Activated T-helper 1 cell treated with Interleukin-2 at 50 U/mL for 16 hours (primary cell): ENCODE results near the gene AMBP.

Experiments
- DNase-seq: peaks from one replicate; pipeline ENCODE4 v3.0.0-alpha.2; 2020; ENCODE audit warnings: low read depth

Gene AMBP

DNA sequence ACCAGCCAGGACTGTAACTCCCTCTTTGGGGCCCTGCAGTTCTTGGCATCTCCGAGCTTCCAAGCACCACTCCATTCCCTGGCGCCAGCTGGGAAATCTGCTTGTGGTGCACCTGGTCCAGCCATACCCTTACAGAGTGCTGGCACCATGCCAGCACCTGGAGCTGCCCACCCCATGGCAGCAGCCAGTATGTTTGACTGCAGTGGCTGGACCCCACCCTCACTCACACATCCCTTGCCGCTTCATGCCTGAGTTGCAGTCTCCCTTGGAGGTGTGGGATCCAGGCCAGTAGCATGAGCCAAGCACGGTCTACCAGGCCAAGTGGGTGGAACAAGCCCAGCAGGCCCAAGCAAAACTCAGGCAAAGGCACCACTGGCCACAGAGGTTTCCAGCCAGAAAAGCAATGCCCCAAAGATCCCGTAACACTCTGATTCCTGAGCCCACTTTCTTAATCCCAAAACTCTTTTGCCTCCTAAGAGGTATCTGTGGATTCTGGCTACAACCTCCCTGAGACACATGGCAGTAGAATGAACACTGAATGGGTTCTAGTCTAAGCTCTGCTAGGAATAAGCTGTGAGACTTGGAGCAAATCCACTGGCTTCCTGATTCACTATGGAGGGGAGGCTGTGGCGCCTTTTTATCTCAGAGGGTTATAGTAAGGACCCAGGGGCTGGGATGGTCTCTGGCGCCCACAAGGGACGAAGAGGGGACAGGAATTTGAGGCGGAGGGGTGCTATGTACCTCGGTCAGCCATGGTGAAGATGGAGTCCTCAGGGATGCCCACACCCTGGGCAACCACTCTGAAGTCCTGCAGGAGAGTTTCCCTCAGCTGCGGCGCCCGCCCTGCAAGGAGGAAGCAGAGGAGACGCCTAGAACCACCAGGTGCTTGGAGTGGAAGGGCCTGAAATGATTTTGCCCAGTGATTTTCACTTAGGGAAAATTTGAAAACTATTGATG, 5.6 kb downstream of the AMBP start:
- no peak for DNase-seq

DNA sequence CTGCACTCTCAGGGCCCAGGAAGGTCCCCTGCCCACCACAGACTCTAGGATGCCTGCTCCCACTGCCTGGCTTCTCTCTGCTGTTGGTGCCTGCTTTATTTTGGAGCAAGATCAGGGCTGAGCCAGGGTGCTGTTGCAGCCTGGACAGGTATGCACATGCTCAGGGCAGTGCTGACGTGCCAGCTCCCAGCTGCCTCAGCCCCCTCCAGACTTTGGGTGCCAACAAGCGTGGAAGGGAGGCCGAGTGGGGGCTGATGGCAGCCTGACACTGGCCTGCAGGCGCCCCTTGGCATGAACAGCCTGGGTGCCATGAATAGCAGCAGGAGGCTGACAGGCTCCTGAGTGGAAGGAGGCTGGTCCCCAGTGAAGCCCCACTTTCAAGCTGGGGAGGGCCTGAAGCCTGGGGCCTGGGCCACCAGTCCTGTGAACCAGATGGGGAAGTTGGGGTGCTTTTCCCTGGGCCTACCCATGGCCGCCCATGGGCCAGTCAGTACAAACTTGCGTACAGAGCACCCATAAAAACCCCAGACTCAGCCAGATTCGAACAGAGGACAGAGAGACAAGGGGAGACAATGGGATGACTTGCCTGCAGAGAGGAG, 6.8 kb downstream of the AMBP start:
- no peak for DNase-seq

DNA sequence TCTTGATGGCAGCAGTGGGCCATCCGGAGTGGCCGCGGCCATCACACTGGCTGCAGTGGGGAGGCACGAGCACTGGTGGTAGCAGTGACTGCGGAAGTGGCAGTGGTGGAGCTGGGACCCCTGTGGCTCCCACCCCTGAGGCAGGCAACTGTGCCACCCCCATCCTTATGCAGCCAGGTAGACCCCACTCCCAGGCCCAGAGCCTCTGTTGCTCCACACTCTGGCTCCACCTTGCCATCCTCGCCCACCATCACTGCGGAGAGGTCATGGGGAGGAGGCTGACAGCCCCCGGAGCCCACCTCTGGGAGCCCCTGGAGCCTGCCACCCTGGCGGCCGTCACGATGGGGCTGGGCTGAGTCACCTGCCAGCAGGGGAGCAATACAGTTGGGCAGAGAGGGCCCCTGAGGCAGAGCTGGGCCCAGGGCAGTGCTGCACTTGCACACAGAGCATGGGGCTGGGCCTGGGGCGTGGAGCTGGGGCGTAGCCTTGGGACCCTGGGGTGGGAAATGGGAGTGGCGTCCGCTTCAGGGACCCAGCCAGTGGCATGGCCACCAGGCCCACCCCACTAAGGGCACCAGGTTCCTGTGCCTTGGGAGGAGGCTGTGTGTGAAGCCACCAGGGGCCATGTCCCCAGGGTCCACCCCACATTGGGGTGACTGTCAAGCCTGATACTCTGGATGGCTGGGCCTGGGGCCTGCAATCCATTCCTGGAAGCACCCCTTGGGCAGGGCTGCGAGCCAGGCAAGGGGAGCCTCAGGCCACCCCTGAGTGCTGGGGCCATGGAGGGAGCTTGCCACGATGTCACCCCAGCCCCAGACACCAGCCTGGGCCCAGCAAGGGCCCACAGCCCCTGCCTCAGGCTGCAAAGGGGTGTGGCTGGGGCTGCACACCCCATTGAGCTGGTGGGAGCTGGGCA, 7.7 kb downstream of the AMBP start:
- DNase-seq = no peak

DNA sequence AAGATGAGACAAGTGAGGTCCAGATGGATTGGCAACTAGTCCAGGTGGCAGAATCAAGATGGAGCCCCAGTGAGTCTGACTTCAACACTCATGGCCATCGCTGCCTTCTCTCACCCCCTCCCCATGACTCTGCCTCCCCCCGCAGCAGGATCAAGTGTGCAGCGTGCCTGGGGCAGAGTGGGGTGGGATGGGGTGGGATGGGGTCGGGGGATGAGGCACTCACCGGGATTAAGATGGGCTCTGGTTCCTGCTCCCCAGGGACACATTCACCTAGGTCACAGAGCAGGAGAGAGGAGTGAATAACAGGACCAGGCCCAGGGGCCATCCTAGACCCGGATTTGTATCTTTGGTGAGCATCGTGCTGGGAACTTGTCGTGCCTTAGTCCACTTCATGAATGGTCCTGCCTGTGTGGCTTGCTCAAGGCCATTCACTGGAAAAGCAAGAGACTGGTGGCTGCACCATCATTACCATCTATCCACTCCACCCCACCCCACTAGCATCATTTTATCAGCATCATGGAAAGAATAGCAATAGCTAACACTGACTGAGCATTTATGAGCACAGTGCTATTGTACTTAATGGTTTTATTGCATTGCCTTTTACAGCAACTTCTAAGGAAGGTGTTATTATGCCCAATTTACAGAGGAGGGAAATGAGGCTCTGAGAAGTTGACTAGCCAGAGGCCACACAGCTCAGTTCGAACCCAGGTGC, 8.5 kb downstream of the AMBP start:
- no peak for DNase-seq

DNA sequence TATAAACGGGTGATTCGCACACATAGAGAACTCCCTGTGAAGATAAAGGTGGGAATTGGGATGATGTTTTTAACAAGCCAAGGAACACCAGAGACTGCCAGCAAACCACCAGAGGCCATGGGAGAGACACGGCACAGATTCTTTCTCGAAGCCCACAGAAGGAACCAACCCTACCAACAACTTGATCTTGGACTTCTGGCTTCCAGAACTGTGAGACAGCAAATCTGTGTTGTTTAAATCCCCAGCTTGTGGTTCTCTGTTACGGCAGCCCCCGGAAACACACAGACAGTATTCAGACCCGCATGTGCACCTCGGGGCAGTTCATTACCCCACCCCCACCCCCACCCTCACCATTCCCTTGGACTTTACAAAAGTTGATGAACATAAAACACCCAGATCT, 12.8 kb downstream of the AMBP start:
- DNase-seq = no peak

DNA sequence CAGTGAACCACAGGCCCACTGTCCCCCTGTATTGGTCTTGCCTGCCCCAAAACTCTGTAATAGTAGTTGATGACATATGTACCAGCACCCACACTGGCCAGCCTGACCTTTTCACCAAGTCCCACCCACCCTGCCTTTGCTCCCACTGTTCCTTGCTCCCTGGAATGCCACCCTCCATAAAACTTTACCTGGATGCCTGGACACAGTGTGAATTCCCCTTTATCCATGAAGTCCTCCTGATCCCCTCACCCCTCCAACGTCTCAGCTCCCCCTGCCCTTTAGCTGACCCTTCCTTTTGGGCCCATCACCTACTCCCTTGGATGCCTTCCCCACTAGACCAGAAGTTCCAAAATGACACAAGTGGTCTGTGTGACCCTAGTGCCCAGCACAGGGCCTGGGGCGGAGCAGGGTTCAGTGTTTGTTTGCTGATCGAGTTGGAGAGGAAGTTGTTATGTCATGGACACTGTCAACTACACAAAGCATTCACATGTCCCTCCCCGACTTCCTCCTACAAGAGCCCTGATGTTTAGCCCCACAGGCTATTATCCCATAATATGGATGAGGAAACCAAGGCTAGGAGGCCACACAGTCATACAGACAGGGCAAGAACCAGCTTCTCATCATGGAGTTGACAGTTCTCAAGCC, 16.1 kb downstream of the AMBP start:
- DNase-seq = no peak

DNA sequence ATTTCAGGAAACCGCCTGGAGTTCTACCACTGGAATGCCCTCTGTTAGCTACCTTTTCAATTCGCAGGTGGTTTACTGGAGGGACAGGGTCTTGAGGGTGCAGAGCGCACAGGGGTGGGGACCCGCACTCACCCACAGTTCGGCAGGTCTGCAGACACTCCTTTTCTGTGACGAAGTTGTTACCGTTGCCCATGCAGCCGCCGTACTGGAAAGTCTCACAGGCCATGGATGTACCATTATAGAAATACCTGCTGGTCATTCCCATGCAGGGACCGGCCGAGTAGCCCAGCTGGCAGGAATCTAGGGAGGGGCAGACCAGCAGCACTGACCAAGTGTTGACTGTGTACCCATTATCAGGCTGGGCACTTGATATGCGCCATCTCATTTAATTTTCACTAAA, 16.8 kb downstream of the AMBP start:
- no peak for DNase-seq

DNA sequence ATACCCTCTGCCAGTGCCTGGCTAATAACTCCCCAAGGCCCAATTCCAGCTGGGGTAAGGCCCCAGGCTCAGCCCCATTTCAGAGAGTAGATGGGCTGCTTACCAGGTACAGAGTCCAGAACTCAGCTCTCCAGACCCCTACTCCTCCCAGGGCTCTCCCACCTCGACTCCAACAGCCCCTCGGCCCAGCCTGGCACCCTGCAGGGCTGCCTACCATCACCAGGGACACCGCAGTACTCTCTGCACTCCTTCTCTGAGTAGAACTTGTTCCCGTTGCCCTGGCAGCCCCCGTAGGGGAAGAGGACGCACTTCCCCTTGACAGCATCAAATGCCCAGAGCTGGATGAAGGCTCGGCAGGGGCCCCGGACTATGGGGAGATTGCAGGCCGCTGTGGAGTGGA, 17.4 kb downstream of the AMBP start:
- no peak for DNase-seq

DNA sequence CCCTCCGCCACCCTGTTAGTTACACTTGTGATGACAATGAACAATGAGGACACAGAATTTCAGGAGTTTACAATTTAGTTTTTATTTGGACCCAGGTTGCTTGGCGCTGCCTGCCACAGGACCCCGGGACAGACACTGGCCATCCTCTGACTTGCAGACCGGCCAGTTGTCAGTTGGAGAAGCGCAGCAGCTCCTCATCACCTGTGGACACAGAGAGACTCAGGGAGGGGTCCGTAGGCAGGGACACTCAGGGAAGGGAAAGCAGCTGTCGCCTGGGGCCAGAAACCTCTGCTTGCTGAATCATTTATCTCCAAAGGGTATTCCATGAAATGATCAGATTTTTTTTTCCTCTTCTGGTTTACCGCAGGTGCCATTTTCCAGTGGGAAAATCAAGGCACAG, 18.0 kb downstream of the AMBP start:
- no peak for DNase-seq

DNA sequence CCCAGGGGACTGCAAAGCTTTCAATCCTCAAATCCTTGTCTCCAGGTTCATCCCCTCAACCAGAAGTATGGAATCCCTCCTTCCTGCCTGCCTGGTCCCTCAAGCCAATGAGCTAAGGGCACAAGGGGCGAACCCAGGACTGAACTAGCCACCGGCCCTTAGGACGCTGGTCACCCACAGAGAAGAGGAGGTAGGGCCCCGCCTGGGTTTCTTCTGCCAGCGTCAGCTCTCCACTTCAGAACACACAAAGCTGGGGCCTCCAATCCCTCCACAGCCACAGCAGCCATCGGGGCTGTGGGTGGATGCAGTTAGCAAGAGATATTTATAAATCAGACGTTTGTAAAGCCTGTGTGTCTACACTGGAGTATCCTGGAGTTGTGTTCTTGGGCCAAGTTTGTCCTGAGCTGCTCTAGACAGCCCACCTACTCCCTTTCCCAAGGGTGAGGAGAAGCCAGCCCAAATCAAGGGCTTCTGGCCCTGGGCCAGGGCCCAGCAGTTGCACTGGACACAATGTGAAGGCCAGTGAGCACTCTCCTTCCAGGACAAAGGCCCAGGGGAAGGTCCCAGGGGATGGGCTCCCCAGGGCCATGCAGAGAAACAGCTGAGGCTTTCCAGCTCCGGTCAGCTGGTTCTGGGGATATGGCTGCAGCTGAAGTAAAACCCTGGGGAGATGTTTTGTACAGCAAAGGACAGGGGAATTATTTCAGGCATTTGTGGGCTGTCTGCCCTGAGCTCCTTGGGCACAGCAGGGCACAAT, 18.9 kb downstream of the AMBP start:
- no peak for DNase-seq

DNA sequence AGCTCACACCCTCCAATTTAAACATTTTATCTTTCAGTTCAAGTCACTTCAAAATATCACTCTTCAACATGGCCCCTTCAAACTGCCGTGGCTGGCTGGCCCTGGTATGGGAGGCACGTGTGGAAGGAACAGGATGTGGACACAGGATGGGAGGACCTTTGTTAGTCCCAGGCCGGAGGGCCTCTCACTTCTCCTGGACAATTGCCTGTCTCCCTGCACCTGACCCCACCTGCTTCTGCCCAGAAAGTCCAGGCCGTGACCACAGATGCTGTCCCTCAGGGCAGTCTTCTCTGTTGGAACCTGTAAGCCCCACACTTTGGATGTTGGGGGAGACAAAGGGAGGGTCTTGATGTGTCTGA, 19.4 kb downstream of the AMBP start:
- DNase-seq = no peak

DNA sequence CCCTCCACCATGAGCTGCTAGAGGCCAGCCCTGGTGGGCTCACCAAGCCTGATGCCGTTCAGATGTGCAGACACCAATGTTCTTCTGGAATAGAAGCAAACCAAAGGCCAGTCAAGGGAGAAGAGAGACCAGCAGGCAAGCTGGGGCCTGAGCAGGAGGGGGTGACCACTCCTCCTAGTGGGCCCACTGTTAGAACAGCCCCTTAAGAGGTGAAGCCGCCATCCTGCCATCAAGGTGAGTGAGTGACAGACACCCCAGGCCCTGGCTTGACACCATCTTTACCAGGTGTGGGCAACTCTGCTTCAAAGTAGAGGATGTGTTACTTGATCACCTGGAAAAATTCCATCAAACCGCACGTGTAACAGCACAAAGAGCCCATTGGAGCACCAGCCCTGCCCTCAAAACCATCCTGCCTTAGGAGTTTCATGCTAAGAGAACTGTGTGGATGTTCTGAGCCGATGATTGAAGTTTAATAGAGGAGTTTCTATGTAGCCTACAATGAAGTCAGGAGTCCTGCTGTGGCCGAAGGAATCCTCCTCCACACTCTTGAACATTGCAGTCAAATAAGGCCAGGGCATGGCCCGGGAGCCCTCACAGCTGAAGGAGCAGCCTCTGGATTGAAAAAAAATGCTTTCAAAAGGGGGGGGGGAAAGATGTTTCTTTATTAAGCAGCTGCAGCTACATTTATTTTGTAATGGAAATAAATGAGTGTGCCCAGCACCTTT, 20.8 kb downstream of the AMBP start:
- no peak for DNase-seq

DNA sequence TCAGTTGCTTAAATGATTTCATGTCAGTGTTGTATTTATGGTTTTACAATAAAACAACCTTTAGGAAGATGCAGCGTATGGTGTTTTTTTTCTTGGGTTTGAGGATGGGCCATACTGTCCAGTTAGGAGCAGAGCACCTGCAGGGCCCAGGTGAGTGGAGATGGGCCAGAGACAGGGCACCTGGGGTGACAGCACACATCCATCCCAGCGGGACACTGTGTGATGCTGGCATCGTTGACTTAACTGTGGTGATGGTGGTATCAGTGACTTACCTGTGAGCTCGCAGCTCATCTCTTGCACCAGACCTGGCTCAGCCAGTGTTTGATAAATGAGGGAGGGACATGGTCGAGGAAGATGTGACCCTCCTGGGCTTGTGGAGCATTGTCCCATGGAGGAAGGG, 21.6 kb downstream of the AMBP start:
- DNase-seq = no peak

DNA sequence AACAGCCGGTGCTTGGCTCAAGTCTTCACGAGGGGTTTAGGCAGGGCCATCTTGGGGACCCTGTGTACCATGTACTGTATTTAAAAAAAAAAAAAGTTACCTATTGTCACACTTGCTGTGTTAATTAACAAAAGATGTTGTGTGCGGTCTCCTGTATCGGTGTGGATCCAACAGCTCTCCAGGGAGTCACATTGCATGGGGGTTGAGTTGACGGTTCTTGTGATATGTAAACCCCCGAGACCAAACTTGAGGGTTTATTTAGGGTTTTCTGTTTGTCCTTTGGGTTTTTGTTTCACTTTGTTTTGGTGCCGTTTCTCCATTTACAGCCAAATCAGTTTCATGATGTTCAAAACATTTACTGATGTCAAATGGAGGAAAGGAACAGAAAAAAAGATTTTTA, 22.2 kb downstream of the AMBP start:
- no peak for DNase-seq

DNA sequence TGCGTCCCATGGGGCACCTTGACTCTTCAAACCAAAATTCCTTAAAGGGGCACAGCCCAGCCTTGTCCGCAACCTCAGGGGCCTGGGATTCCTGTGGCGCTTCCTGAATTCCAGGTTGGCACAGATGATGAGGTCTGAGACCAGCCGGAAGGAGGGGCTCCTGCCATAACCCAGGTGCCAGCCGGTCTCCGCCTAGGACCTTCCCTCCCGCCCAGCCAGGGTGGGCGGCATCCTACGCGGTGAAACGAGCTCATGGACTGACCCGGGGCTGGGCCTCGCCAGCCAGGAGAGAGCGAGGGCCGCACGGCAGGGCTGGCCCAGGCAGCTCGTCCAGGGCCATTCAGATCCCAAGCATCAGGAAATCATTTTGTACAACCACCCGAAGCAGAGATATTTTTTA, 23.0 kb downstream of the AMBP start:
- no peak for DNase-seq

DNA sequence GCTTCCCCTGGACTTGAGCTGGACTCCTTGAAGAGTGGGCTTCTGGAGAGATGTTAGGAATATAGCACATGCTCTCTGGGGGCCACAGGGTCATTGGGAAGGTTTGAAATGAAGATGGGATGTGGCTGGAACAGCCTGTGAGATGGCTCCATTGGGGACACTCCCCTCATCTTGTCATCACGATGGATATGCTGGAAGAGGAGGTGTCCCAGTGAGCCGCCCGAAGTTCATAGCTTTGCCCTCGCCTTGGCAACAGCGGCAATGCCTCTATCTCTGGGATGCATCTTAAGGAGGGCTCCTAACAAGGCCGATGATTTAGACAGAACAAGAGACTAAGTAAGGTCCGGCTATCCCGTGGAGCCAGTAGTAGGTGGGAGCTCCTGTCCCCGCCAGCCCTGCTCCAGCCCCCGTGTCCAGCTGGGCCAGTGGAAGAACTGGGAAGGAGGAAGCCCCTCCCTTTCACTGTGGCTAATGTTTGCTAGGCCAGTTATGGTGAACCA, 23.9 kb downstream of the AMBP start:
- DNase-seq = no peak

DNA sequence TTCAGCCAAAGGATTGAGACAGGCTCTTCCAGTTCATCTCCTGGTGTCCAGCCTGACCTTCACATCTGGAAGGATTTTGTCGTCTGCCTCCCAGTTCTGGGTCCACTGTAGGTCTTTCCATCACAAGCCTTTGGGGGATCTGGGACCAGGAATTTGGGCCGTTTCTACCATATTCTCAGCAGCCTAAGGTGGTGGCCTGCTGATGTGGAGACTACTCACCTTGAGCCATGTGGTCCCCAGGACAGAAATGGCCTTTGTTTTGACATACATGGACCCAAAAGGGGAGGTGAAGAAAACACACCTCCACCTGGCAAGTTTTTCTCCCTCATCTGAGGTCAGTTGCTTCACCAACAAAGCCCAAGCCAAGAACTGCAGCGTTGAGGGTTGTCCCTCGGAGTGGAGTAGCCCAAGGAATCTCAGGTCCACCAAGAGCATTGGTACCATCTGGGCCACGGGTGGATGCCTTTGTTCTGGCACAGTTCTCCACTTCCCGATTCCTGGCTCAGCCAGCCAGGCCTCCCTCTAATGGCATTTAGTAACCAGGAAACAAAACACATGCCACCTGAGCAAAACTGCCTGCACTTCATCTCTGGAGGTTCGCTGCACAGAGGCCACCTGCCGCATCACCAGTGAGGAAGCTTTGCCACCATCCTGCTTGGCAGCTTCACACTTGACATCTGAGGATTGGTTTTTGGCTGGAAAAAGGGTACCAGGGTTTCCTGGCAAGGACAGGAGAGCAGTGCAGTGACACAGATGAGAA, 24.7 kb downstream of the AMBP start:
- DNase-seq = no peak

DNA sequence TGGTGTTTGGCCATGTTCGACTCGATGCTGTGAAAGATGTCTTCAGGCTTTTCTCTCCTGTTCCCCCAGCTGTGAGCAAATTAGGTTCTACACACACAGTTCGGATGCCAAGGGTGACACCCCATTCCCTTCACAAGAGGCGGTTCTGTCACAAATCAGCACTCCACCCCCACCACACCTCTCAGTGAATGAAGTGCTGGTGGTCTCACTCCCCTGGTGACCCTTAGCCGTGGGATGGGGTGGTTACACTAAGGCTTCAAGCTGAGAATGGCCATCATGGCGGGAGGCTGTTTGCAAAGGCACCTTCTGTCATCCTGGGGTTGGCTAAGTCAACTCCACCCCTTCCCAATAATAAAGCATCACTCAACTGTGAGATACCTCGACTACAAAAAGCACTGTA, 26.4 kb downstream of the AMBP start:
- no peak for DNase-seq

DNA sequence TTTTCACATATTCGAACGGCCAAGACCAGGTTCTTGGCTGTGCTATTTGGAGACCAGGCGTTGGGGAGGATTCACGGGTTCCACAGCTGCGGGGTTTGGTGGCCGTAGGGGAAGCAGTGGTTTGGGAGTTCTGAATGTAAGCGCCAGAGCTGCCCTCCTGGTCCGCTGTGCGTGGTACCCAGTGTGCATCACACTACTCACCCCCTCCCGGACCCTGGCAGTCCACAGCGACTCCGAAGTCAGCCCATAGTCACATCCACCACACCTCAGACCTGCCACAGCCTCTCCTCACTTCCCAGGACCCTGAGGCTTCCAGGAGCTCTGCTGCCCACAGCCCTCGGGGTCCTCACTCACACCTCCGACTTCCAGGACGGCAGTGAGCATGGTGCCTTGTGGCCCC, 26.8 kb downstream of the AMBP start:
- no peak for DNase-seq
